Esophagus muscularis mucosa (tissue), 4 donors: ENCODE measurements around the gene RAD51AP2. TPM values are rescaled to one million over a fixed set of nuclear protein-coding genes. Genes with fewer than 3 reads are reported as not detected.

ENCODE experiments used
- DNase-seq: peaks from one replicate; pipeline ENCODE4 v3.0.0-alpha.2; 2017; ENCODE audit errors: extremely low spot score
- H3K27ac ChIP-seq, 4 donors: fragments of 200-600 bp; sonication (generic); replicated peaks in 1 of 4; 1 replicate in 3 of 4; 2 replicates in 1 of 4; pipeline ENCODE4 v1.5.1; 2016 to 2019; ENCODE audit warnings: mild to moderate bottlenecking in 1 of 4
- H3K27me3 ChIP-seq, 4 donors: fragments of 200-600 bp; sonication (generic); one replicate each; pipeline versions ENCODE4 v1.5.1 to v1.6.0; 2016 to 2019
- H3K36me3 ChIP-seq, 4 donors: fragments of 200-600 bp; sonication (generic); one replicate each; pipeline ENCODE4 v1.5.1; 2016 to 2019
- H3K4me1 ChIP-seq, 4 donors: fragments of 200-600 bp; sonication (generic); one replicate each; pipeline ENCODE4 v1.5.1; 2016 to 2019
- H3K4me3 ChIP-seq, 4 donors: fragments of 200-600 bp; sonication (generic); 1 replicate in 2 of 4; 2 replicates in 2 of 4; pipeline ENCODE4 v1.5.1; 2016 to 2019; ENCODE audit warnings: mild to moderate bottlenecking in 4 of 4, moderate library complexity in 1 of 4
- H3K9me3 ChIP-seq, 4 donors: fragments of 200-600 bp; sonication (generic); 1 replicate in 3 of 4; 2 replicates in 1 of 4; pipeline ENCODE4 v1.5.1; 2016 to 2019
- CTCF ChIP-seq, 3 experiments: fragments of 200-600 bp in 2 of 3; fragments of 450-650 bp in 1 of 3; sonication (generic) in 2 of 3; IDR thresholded peaks; one replicate each; pipeline ENCODE4 v1.5.1; 2017 to 2019; ENCODE audit warnings: antibody characterized with exemption in 3 of 3, mild to moderate bottlenecking in 2 of 3, moderate library complexity in 1 of 3
- EP300 ChIP-seq: sonication (generic); formaldehyde crosslinking; IDR thresholded peaks from one replicate; pipeline ENCODE4 v1.6.1; 2017; ENCODE audit warnings: antibody characterized with exemption
- POLR2A ChIP-seq: fragments of 450-650 bp; IDR thresholded peaks from one replicate; pipeline ENCODE4 v1.6.1; 2017; ENCODE audit warnings: antibody characterized with exemption, moderate library complexity, mild to moderate bottlenecking, low read depth
- POLR2AphosphoS5 ChIP-seq, 2 donors: sonication (generic); formaldehyde crosslinking; IDR thresholded peaks; one replicate each; pipeline ENCODE4 v1.6.1; 2017; ENCODE audit warnings: antibody characterized with exemption in 2 of 2
- WGBS: methylation state at CpG from one replicate; pipeline ENCODE4 v1.1.5; 2018; 5-methylcytosine and 5-hydroxymethylcytosine counted together
- intact Hi-C: fragments of 100-400 bp; cut with DNase I; formaldehyde crosslinking; loops from one replicate; pipeline ENCODE4 v1.15.1; 2023
- total RNA-seq, 4 donors: library from RNA; depleted of rRNA; stranded (reverse); fragments of >200 nt; gene quantifications; one replicate each; pipeline versions ENCODE4 v1.1.0 to v1.2.1, GENCODE V29; 2016

The RAD51AP2 gene
- total RNA-seq, 4 donors from 2014 or later, result not detected

- no peak for DNase-seq
- peaks cover 0 to 25% (median 13%) of the 10 kb centered on the region in 4 donors for H3K9me3 ChIP-seq
- 83% methylated on average over 6 of the region's 6 CpGs for WGBS
- TF ChIP-seq POLR2AphosphoS5 (IDR thresholded peaks at IDR 0.05) (no peak), CTCF (IDR thresholded peaks at IDR 0.05) (peak in 2 of 3 experiments; percentile 1 to 22)
- intact Hi-C loops, result loop anchor here (10.0 kb wide), 1 partner anchor 204 kb away; no protein-coding TSS in a partner anchor
- no peak overlapping the region for H3K4me3 ChIP-seq
- no peaks in the 10 kb centered on the region for H3K36me3 ChIP-seq
- H3K4me1 ChIP-seq, result no peaks in the 10 kb centered on the region
- H3K27ac ChIP-seq, result no peak overlapping the region
- no peaks in the 10 kb centered on the region for H3K27me3 ChIP-seq
Measured at GRCh38 chr2:17470855-17471641, 47.2 kb downstream of the RAD51AP2 start.

- no peaks in the 10 kb centered on the region for H3K4me1 ChIP-seq
- 76% methylated on average over 1 of the region's 1 CpG for WGBS
- H3K4me3 ChIP-seq, result no peak overlapping the region
- H3K9me3 ChIP-seq, result no peaks in the 10 kb centered on the region
- no peaks in the 10 kb centered on the region for H3K36me3 ChIP-seq
- no peaks in the 10 kb centered on the region for H3K27me3 ChIP-seq
- no peak for DNase-seq
- no peak overlapping the region for H3K27ac ChIP-seq
- TF ChIP-seq POLR2AphosphoS5 (IDR thresholded peaks at IDR 0.05) (no peak), CTCF (IDR thresholded peaks at IDR 0.05) (no peak), EP300 (no peak), POLR2A (no peak)
- intact Hi-C loops, result no loop called here
Measured at GRCh38 chr2:17461087-17461475, 57.2 kb downstream of the RAD51AP2 start.

Other genes with a start within 250 kb of the RAD51AP2 start
- 1 to 10 TPM in 2 of 4 donors, under 1 TPM in 1, not detected in 1; 0.17 to 4.6 (median 2.1) TPM for gene VSNL1, start 22.3 kb upstream of the RAD51AP2 start, total RNA-seq
- 10 to 100 TPM in 1 of 4 donors, 1 to 10 TPM in 3; 8.1 to 11.1 (median 9.7) TPM for gene SMC6, start 235.4 kb upstream of the RAD51AP2 start, total RNA-seq
- gene GEN1, start 235.7 kb upstream of the RAD51AP2 start, total RNA-seq, result 1 to 10 TPM; 1.2 to 7.3 (median 3.2) TPM